Ascending aorta (tissue), 2 donors: Measurements from ENCODE around the gene HSPA2. TPM values are rescaled to one million over a fixed set of nuclear protein-coding genes. Genes with fewer than 3 reads are reported as not detected.

Experiments used
- DNase-seq, 2 donors: peaks; one replicate each; pipeline ENCODE4 v3.0.0-alpha.2; 2019; ENCODE audit warnings: low spot score in 2 of 2
- H3K27ac ChIP-seq, 2 donors: fragments of 200-600 bp; sonication (generic); one replicate each; pipeline ENCODE4 v1.5.1; 2016 to 2017; ENCODE audit warnings: mild to moderate bottlenecking in 1 of 2
- H3K27me3 ChIP-seq: fragments of 200-600 bp; sonication (generic); one replicate; pipeline ENCODE4 v1.5.1; 2017
- H3K36me3 ChIP-seq, 2 donors: fragments of 200-600 bp; sonication (generic); one replicate each; pipeline ENCODE4 v1.5.1; 2016
- H3K4me1 ChIP-seq, 2 donors: fragments of 200-600 bp; sonication (generic); one replicate each; pipeline ENCODE4 v1.5.1; 2016 to 2017; ENCODE audit warnings: mild to moderate bottlenecking in 1 of 2
- H3K4me3 ChIP-seq, 2 donors: fragments of 200-600 bp; sonication (generic); one replicate each; pipeline ENCODE4 v1.5.1; 2016 to 2017; ENCODE audit warnings: mild to moderate bottlenecking in 1 of 2
- H3K9me3 ChIP-seq, 2 donors: fragments of 200-600 bp; sonication (generic); one replicate each; pipeline ENCODE4 v1.5.1; 2016
- intact Hi-C: fragments of 100-400 bp; cut with DNase I; formaldehyde crosslinking; loops from one replicate; pipeline ENCODE4 v1.15.1; 2023
- total RNA-seq: library from RNA; depleted of rRNA; stranded (reverse); fragments of >200 nt; gene quantifications from one replicate; pipeline ENCODE4 v1.1.0, GENCODE V29; 2016
- TF ChIP-seq, protein P1 (sequence below), 3 experiments: fragments of 200-600 bp in 2 of 3; fragments of 450-650 bp in 1 of 3; sonication (generic) in 2 of 3; IDR thresholded peaks; one replicate each; pipeline ENCODE4 v1.5.1; 2016 to 2019; ENCODE audit warnings: antibody characterized with exemption in 3 of 3, mild to moderate bottlenecking in 1 of 3, moderate library complexity in 1 of 3

HSPA2 gene
- total RNA-seq, 1 donor from 2014 or later: 22.9 TPM

DNA sequence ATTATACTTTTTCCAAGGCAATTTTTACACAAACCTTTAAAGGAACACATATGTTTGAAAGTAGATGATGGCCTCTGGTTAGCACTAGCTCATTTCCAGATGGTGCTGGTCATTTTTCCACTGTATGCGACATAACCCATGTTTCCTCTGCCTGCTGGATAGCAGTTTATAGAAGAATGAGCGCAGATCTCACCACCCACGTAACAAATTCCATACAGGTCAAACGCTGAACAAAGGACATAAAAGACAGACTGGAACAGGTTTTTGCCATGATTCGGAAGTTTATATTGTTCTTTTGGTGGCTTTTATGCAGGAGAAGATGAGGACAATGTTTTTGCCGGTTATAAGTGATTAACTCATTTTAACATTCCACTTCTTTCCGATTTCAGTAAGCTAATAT, 39.9 kb downstream of the HSPA2 start:
- Histone ChIP-seq H3K27me3 (no peaks in the 10 kb centered on the region), H3K4me3 (no peak overlapping the region), H3K4me1 (no peaks in the 10 kb centered on the region), H3K9me3 (no peaks in the 10 kb centered on the region), H3K27ac (no peak overlapping the region), H3K36me3 (no peaks in the 10 kb centered on the region)
- no peak for DNase-seq
- intact Hi-C loops: no loop called here
- TF ChIP-seq, protein P1, sequence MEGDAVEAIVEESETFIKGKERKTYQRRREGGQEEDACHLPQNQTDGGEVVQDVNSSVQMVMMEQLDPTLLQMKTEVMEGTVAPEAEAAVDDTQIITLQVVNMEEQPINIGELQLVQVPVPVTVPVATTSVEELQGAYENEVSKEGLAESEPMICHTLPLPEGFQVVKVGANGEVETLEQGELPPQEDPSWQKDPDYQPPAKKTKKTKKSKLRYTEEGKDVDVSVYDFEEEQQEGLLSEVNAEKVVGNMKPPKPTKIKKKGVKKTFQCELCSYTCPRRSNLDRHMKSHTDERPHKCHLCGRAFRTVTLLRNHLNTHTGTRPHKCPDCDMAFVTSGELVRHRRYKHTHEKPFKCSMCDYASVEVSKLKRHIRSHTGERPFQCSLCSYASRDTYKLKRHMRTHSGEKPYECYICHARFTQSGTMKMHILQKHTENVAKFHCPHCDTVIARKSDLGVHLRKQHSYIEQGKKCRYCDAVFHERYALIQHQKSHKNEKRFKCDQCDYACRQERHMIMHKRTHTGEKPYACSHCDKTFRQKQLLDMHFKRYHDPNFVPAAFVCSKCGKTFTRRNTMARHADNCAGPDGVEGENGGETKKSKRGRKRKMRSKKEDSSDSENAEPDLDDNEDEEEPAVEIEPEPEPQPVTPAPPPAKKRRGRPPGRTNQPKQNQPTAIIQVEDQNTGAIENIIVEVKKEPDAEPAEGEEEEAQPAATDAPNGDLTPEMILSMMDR (IDR thresholded peaks at IDR 0.05): no peak

DNA sequence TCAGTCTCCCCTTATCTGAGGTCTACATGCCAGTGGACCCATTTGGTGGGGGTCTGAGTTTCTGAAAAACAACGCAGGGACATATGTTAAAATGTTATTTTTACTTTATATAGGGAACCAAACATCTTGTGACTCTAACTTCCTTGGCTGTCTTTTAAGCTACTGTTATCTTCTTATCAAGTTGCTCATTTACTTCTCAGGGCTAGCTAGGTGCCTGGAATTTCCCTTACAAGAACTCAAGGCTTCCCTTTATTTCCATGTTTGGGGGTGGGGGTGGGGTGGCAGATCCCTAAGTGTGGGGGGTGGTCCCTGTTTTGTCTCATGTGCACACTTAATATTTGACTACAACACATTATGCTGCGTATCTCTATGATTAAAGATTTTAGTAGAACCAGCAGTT, 40.8 kb downstream of the HSPA2 start:
- no peak for DNase-seq
- intact Hi-C loops: no loop called here
- Histone ChIP-seq H3K36me3 (no peaks in the 10 kb centered on the region), H3K27me3 (no peaks in the 10 kb centered on the region), H3K27ac (no peak overlapping the region), H3K9me3 (no peaks in the 10 kb centered on the region), H3K4me1 (no peaks in the 10 kb centered on the region), H3K4me3 (no peak overlapping the region)
- TF ChIP-seq, protein P1 (IDR thresholded peaks at IDR 0.05): no peak

DNA sequence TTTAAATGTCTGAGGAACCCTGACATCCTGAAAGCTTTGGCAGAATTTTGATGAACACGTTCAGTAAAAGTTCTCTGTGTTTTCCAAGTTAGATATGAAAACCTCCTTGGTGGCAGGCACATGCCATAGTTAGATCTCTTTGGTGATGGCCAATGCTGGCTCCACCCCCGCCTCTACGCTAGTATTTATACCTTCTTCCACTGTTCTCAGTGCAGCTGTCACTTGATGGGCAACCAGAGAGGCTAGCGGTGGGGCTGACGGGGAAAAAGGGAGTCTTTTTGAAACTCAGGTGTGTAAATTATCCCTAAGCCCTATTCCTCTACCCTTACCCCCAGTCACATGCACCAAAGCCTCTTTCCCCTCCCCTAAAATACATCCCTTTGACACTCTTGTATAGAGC, 41.3 kb downstream of the HSPA2 start:
- Histone ChIP-seq H3K27ac (no peak overlapping the region), H3K4me3 (no peak overlapping the region), H3K9me3 (no peaks in the 10 kb centered on the region), H3K27me3 (no peaks in the 10 kb centered on the region), H3K36me3 (no peaks in the 10 kb centered on the region), H3K4me1 (no peaks in the 10 kb centered on the region)
- intact Hi-C loops: no loop called here
- no peak for DNase-seq
- TF ChIP-seq, protein P1 (IDR thresholded peaks at IDR 0.05): no peak

DNA sequence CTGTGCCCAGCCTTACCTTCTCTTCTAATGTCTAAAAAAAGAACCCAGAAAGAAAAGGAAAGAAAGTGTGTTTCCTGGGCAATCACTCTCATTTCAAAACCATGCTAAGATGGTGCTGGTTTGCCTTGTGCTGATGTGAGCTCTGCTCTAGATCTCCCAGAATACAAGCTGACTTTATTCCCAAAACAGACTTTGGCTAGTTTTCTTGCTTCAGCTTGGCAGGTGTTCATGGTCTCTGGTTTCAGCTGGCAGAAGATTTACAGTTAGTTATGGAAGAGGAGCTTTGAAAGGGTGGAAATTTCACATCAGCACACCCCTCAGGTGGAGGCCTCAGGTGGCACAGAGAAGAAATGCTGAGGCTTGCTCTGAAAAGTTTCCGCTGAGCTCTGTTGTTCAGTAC, 43.6 kb downstream of the HSPA2 start:
- no peaks in the 10 kb centered on the region for H3K36me3 ChIP-seq
- intact Hi-C loops: no loop called here

DNA sequence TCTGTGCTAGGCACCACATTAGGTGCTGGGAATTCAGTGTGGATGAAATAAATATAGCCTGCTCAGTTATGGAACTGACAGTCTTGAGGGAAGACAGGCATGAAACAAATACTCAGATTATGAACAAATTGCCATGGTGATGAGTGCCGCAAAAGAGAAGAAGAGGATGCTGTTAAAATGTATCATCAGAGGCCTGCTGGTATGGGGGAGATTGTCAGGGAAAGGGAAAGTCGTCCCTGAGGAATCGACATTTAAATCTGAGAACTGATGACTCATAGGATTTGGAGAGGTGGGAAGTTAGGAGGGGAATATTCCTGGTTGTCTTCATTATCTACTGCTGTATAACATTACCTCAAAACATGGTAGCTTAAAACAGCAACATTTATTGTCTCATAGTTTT, 51.3 kb downstream of the HSPA2 start:
- intact Hi-C loops: no loop called here
- TF ChIP-seq, protein P1 (IDR thresholded peaks at IDR 0.05): no peak
- H3K9me3 ChIP-seq: no peaks in the 10 kb centered on the region
- no peaks in the 10 kb centered on the region for H3K27me3 ChIP-seq
- H3K4me1 ChIP-seq: no peaks in the 10 kb centered on the region
- no peaks in the 10 kb centered on the region for H3K36me3 ChIP-seq
- no peak overlapping the region for H3K27ac ChIP-seq
- DNase-seq: no peak
- H3K4me3 ChIP-seq: no peak overlapping the region

More for the DNA sequence above, 43.6 kb downstream of the HSPA2 start:
- H3K4me1 ChIP-seq: no peaks in the 10 kb centered on the region
- H3K27ac ChIP-seq: no peak overlapping the region
- TF ChIP-seq, protein P1 (IDR thresholded peaks at IDR 0.05): no peak
- H3K4me3 ChIP-seq: no peak overlapping the region
- no peaks in the 10 kb centered on the region for H3K27me3 ChIP-seq
- no peaks in the 10 kb centered on the region for H3K9me3 ChIP-seq
- DNase-seq: no peak

Other genes starting within 250 kb of the HSPA2 start
- not detected for gene ESR2, start 246.4 kb upstream of the HSPA2 start, total RNA-seq
- gene MTHFD1, start 152.4 kb upstream of the HSPA2 start, total RNA-seq: 7.2 TPM
- 0.11 TPM for gene AKAP5, start 75.2 kb upstream of the HSPA2 start, total RNA-seq
- 2.9 TPM for gene ZBTB25, start 36.9 kb upstream of the HSPA2 start, total RNA-seq
- gene ZBTB1, start 36.0 kb upstream of the HSPA2 start, total RNA-seq: 57.0 TPM
- gene PPP1R36, start 9.2 kb downstream of the HSPA2 start, total RNA-seq: not detected
- 134 TPM for gene PLEKHG3, start 163.7 kb downstream of the HSPA2 start, total RNA-seq